GM21619 (cell line): ENCODE results near the gene SLC41A1.
A peak's percentile ranks its signal among the peaks of the same experiment; 100 is the strongest.

Experiments used
- ATAC-seq: cut with Tn5 transposase; IDR thresholded peaks from one replicate; pipeline ENCODE4 v1.9.1; 2021; ENCODE audit not compliant: unreplicated experiment

Gene SLC41A1

DNA sequence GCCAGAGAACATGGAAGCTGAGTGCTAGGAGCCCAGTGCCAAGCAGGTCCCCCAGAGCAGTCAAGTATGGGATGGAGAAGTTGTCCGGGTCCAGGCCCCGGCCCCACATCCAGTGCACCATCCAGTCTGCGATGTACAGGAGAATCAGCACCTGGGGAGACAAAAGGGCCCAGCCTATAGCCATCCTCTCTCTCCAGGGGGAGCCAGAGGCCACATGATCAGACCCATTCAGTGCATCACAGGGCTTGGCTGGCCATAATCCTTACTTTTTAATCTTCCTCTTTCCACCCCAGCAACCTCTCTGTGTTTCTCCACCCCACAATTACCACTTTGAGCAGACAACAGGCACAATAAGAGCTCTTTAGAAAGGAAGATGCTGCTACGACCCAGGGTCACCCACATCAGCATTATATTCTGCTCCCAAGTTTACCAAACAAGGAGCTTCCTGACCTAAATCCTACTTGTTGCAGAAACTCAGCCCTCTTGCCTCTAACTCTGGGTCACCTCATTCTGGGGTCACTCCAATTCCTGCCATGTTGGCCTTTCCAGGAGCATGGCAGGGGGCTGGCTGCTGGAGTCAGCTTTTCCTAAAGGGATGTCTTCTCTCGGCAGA is 21.3 kb downstream of the SLC41A1 start:
- no peak for ATAC-seq

DNA sequence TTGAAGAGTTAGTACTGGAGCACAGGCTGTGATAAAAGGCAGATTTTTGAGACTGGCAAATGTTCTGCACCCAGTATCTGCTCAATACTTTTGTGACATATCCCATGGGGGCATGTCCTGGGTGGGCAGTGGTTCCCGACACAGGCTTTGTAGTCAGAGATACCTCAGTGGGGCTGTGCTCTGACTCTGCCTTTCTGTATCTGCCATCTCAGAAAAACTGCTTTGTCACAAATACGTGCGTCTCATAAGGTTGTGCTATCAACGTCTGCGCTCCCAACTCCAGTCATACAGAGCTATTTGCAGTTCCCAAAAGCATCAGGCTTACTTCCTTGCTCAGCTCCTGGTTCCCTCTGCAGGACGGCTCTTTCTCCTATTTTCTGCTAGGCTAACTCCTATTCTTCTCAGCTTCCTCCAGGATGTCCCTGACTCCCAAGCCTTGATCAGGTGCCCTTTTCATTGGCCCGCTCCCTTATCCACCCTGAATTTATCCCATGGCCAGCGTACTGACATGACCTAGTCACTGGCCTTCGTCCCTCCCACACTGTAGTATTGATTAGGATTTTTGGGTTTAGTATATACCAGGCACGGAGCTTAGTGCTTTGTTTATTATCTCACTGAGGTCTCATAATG is 25.6 kb downstream of the SLC41A1 start:
- no peak for ATAC-seq

DNA sequence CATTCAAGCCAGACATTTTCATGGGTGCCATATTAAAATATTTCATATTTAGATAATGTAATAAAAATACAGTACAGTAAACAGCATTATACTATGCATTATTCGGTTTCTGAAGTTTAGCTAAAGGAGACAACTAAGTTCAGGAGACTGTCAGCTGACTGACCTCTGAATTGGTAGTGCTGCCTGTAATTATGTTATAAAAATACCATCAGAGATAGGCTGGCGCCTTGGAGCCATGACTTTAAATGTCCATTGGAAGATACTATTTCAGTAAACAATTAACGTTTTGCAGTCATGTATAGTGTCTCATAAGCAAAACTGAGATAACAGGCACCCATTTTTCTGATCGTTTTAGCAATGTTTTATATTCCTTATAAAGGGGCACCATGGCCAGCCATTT is 26.4 kb downstream of the SLC41A1 start:
- no peak for ATAC-seq

DNA sequence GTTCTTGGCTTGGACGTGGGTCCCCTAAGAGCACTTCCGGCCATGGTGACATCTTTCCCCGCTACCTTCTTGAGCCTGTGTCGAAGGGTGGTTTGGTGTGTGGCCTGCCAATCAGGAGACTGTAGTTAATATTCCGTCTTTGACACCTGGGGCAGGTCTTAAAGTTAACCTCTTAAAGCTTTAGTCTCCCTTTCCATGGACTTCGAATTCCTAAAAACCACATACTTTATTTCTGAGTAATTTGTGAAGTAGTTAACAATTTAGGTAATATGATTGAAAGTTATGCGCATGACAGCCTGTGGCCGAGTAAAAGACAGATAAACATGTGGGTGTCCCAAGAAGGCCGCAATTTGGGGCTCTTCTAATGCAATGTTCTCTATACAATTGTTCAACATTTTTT is 27.6 kb downstream of the SLC41A1 start:
- ATAC-seq, result no peak

DNA sequence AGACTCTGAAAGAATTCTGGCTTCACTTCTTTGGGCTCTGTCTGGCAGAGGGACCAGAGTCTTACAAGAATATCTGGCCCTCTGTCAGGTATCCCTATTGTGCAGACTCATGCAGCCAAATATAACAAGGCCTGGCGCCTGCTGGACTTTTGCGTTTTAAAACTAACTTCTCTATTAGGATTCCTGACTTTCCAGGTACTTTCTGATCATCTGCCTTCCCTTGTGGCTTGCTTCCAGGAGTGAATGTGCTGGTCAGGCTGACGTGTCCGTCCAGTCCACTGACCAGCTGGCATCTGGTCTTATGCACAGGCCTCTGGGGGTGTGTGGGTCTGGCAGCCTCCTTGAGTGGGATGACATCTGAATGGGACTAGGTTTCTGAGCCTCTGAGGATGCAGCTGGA is 29.1 kb downstream of the SLC41A1 start:
- no peak for ATAC-seq

DNA sequence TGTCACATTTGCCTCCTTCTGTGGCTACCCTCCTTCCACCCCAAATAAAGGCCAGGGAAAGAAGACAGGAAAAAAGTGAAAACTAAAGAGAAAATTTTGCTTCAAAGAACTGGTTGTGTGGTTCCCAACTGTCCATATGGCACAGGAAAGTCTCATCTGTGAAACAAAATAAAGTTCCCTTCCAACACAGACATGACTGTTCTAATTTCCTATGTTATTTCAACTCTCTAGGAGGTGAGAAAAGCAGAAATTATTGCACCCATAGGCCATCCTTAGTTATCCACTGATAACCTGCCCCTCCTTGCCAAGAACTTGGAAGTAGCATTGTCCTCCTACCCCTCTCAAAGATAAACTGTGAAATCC is 29.6 kb downstream of the SLC41A1 start:
- ATAC-seq, result no peak

DNA sequence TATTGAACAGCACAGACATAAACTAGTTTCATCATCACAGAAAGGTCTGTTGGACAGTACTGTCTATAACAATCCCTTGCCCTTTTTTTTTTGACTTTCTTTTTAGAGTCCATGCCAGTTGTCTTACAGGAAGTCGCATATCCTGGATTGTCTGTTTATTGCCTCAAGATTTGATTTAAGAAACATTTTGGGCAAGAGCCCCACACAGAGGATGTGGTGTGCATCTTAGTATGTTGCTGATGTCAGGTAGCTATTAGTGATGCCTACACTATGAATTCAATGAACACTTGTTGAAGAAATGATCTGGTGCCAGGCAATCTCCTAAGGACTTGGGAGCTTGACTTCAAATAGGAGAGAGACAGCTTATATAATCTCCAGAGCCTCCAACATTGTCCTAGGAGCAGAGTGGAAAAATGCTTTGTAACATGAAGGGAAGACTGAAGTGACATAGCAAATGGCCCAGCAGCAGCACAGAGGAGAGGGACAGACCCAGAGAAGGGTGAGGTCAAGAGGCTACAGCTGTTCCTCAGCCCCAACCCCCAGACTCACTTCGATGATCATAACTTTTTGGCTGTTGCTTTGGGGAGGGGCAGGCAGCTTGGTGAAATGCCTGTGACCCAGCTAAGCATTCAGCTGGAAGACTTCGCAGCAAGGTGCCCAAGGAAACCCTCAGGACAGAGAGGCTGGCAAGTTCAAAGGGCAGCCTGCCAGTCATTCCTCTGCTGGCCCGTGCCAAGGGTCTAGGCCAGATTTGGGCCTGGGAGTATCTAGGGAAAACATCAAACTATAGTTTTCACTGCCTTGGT is 30.2 kb downstream of the SLC41A1 start:
- no peak for ATAC-seq

DNA sequence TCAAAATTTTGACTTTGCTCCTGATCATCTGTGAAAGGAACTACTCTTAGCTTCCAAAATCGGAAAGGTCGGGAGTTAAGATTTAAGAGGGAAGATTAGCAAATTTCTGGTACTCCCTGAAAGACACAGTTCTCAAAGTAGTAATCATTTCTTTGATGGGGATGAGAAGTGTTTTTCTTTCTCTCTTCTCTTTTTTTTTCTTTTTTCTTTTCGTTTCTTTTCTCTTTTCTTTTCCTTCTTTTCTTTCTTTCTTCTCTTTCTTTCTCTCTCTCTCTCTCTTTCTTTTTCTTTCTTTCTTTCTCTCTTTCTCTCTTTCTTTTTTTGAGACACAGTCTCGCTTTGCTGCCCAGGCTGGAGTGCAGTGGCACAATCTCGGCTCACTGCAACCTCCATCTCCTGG is 32.7 kb downstream of the SLC41A1 start:
- no peak for ATAC-seq

DNA sequence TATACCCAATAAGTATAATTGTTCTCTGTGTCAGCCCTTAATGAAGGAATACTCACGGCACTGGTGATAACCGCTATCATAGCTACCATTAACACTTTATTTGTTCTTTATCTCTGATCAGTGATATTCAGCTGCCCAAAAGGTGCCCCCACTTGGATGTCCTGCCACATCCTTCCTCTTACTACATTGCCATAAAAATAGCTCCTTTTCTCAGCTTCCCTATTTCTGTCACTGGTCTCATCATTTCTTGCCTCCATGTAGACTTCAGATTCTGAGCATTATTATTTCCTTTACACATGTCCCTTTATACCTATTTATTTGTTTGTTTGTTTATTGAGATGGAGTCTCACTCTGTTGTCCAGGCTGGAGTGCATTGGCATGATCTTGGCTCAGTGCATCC is 35.0 kb downstream of the SLC41A1 start:
- no peak for ATAC-seq

DNA sequence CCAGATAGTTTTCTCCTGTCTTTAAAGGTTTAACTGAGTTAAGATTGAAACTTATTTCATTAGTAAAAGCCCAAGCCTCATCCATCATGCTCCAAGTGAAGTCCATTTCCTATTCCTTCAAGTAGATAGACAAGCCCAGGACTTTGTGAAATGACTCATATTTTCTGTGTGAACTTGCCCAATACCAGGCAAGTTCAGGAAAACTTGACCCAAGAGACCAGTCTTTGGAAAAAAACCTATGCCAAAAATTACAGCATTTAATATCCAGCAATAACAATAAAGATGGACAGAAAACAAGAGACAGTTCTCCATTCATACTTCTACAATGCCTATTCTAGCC is 37.3 kb downstream of the SLC41A1 start:
- no peak for ATAC-seq

DNA sequence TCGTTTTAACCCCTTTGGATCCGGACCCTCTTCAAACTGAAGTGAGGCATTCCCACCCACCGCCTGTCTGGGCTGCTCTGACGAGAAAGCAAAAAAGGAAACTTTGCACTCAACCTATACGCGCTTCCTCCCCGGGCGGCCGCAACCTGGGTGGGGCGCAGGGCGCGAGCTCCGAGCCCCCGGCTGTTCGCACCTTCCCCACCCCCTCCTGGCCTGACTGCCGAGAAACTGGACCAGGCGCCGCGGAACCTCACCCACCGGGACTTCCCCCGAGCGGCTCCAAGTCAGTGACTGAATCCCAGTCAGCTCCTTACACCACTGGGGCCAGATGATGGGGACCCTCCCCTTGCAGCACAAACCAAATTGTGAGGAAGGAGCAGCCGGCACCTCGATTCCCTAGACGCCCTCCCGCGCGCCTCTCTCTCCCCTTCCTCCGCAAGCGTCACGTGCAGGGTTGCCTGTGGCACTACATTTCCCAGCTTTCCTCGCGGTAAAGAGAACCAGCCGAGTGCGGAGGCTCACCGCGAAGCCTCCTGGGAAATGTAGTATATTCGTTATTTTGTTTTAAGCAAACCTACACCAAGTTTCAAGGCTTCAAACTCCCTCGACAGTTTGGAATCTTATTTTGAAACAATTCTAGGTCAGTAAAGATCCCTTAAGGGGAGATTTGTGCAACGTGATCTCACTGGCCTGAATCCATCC is 37.8 kb downstream of the SLC41A1 start, which contains the start of gene RAB29:
TSS of gene RAB29 (minus strand) at position 468 of the 702 bp plus-strand sequence. CDS start 526 bp downstream, outside the sequence.
- peak; percentile 81 for ATAC-seq

DNA sequence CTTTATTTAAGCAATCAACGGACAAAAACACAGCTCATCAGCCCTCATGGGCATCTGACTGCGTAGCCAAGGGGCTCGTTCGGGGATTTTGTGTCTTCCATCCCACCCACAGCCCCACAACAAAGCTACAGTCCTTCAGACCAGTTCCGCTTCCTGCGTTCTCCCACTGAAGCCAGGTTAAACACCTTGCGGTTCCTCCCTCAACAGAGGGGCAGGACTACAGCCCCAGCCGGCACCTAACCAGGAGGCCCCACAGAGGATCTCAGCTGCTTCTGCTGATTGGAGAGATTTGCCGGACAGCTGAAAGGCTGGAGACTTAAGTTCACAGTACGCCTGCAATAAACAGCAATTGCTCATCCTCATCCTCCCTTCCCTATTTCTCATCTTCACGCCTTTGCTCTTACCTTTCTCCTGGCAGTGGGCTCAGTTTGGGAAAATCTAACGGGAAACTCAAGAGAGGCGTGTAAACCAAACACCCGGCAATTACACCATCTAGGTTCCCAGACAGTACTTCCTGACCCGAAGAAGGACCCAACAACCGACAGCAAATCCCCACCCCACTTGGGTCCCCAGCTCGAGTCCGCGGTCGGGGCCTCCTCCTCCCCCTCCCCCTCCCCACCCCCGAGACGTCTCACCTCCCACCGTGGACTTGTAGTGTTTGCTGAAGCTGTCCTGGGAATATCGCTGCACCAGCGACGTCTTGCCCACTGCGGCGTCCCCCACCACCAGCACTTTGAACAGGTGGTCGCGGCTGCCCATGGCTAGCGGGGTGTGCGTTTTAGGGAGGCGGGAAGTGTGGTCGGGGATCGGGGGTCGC is 38.6 kb downstream of the SLC41A1 start:
- ATAC-seq, result no peak

DNA sequence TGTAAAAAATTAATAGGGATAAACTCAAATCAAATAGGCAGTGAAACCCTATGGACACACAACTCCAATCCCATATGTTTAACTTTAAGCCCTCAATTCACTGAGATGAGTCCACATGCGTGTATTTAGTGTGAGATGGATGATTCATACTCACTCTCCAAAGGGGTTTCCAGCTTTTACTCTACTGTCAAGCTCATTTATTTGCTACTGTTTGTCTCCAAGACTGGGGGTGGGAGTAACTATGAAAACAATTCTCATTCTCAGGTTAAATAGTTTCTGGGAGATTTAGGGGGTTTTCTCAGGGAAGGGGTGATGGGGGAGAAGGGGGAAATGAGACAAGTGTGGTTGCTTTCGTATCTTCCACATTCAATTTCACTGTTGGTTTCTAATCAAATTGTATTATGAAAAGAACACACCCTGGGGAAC is 40.4 kb downstream of the SLC41A1 start:
- ATAC-seq, result no peak

DNA sequence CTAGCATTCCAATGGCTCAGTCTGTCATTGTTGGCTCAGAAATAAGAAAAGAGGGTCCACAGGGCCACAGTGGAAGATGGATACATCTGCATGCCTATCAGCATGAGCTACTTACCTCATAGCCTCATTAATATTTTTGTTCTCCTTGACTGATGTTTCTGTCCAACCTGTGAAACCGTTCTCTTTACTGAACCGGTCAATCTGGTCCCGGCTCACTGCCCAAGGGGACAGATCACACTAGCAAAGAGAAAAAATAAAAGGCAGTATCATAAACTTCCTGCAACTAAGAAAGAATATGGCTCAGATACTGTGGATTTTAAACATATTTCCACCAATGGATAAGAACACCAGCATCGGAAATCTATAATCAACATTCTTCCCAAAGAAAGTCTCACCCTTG is 42.4 kb downstream of the SLC41A1 start:
- ATAC-seq, result no peak

DNA sequence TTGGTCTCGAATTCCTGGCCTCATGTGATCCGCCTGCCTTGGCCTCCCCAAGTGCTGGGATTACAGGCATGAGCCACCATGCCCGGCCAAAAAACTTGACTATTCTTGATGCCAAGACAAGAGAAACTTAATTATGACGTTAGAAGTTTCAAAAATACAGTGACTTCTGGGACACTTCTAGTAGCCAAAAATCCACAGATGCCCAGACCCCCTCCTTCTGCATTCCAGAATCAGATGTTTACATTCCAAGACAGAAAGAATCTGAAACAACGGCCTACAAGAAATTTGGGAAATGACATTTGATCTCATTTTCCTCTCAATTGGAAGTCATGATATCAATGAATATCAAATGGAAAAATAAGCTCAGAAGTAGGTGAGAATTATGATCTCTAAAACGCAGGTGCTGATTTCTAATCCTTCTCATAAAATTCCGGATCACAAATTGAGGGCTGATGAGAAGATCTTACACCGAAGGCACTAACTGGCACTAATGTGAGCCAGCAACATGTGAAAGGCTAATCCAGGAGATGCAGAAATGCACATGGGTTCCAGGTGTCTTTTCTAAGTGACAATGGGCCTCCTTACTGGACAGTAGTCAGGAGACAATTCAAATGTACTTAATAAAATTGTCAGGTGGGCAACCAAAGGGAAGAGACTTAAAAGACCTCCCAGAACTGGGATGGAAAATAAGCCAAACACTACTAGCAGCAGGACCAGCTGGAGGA is 43.2 kb downstream of the SLC41A1 start:
- no peak for ATAC-seq

DNA sequence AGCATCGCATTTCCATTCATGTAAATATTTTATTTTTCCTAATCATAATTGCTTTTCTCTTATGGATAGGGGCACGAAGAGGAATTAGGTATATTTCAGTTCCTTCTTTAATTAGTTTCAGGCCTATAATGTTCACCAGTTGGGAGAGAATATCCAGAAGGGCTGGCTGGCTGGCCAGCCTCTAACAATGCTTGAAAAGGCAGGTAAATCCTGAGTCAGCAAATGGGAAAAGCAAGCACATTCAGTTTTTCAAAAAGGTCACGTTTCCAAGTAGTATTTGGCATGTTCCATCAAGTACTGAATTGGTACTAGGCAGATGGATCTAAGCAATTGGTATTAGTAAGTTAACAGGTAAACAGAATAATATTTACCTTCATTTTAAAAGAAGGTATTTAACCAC is 45.8 kb downstream of the SLC41A1 start:
- ATAC-seq, result no peak

DNA sequence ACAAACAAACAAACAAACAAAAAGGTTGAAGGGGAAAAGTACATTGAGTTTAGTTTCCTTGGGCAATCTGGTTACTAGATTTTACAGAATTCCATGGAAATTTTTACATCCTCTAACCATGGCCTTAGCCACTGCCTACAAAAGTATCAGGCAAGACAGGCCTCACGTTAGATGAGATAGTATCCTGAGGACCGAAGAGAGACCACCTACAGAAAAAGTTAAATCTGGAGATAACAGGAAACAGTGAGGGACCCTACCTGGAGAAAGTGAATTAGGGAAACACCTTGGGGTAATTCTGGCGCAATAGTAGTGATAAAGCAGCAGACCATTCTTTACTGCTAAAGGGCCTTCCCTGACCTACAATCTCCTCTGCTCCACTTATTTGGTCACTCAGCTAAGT is 46.4 kb downstream of the SLC41A1 start:
- no peak for ATAC-seq

DNA sequence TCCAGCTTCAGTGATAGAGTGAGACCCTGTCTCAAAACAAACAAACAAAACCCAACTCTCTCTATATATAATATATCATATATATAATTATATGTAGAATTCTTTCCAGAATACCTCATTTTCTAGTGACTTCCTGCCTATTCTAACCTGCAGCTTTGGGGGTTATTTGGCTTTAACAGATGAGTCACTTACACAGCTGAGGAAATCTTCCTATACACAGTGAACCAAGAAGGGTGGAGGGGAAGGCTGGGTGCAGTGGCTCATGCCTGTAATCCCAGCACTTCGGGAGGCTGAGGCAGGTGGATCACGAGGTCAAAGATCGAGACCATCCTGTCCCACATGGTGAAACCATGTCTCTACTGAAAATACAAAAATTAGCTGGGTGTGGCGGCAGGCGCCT is 47.0 kb downstream of the SLC41A1 start:
- no peak for ATAC-seq

DNA sequence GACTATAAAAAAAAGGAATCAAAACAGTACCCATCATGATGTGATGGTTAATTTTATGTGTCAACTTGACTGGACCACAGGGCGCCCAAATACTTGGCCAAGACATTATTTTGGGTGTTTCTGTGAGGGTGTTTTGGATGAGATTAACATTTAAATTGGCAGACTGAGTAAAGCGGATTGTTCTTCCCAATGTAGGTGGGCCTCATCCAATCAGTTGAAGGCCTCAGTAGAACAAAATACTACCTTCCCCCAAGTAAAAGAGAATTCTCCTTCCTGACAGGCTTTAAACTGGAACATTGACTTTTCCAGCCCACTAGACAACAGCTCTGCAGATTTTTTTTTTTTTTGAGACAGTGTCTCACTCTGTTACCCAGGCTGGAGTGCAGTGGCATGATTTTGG is 48.4 kb downstream of the SLC41A1 start:
- no peak for ATAC-seq

DNA sequence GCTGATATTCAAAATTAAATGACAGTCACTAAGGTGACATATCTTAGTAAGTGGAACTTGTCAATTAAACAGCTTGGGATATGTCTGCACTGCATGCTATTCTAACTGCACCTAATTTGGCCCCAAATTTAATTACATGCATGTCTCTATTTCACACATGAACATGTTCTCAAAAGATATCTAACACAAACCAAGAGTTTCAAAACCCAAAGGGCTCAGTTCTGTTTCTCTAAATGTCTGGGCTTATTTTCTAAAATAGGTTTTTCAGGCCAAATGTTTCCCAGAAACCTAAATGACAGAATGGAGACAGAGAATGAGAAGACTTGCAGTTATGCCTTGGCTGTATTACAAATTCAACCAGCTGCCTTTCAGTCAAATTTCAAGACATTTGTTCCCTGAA is 49.0 kb downstream of the SLC41A1 start:
- ATAC-seq, result no peak
